Caco-2 (cell line): ENCODE data around the gene KLF15. TPM values are rescaled to one million over a fixed set of nuclear protein-coding genes. Genes with fewer than 3 reads are reported as not detected.
"Not testable (repeated sequence)": the region's sequence is repeated elsewhere in the genome, so short reads cannot be mapped to it uniquely, and the experiment has no call there.

Source experiments
- BruUV-seq: library from RNA; stranded (reverse); fragments of 400-500 nt; replicated peaks from 2 replicates; lab custom pipeline; 2021; lab: Mats Ljungman, UMichigan
- CTCF ChIA-PET: fragments of 300-600 bp; sonication (Branson Sonifier 250); formaldehyde crosslinking; loops from one replicate; lab custom pipeline; 2022; ENCODE audit warnings: antibody characterized with exemption; lab: Charles Lee
- POLR2A ChIA-PET: fragments of 300-600 bp; sonication (Branson Sonifier 250); formaldehyde crosslinking; loops from one replicate; lab custom pipeline; 2022; ENCODE audit warnings: antibody characterized with exemption; lab: Charles Lee
- DNase-seq, 2 experiments: peaks; one replicate each; pipeline versions ENCODE4 v3.0.0 to v3.0.0-alpha.2; 2020 to 2022
- H3K27me3 ChIP-seq: replicated peaks from 2 replicates; pipeline ENCODE4 v1.6.0; 2011; ENCODE audit warnings: low read length; ENCODE audit not compliant: control insufficient read depth, insufficient read depth
- H3K36me3 ChIP-seq: 2 replicates; pipeline ENCODE4 v1.5.1; 2011; ENCODE audit warnings: low read length; ENCODE audit not compliant: control insufficient read depth, insufficient read depth
- H3K4me1 ChIP-seq: fragments of 250-450 bp; sonication (Bioruptor Pico); 2 replicates; pipeline ENCODE4 v1.5.1; 2020; ENCODE audit warnings: mild to moderate bottlenecking
- H3K4me3 ChIP-seq: 2 replicates; pipeline ENCODE4 v1.5.1; 2011; ENCODE audit warnings: low read depth, mild to moderate bottlenecking, control low read depth, low read length
- H3K9me3 ChIP-seq: fragments of 250-450 bp; sonication (Bioruptor Pico); 2 replicates; pipeline ENCODE4 v1.5.1; 2020; ENCODE audit warnings: mild to moderate bottlenecking, moderate library complexity
- H3K27ac Mint-ChIP-seq: one replicate; pipeline ENCODE4 v1.8.0; 2022; ENCODE audit warnings: mixed read lengths; ENCODE audit not compliant: unreplicated experiment
- H3K27me3 Mint-ChIP-seq: one replicate; pipeline ENCODE4 v1.8.0; 2022; ENCODE audit warnings: mixed read lengths; ENCODE audit not compliant: insufficient read depth, unreplicated experiment
- H3K36me3 Mint-ChIP-seq: one replicate; pipeline ENCODE4 v1.8.0; 2022; ENCODE audit warnings: mild to moderate bottlenecking, mixed read lengths; ENCODE audit not compliant: insufficient read depth, unreplicated experiment
- H3K4me1 Mint-ChIP-seq: one replicate; pipeline ENCODE4 v1.8.0; 2022; ENCODE audit warnings: low read depth, mixed read lengths; ENCODE audit not compliant: unreplicated experiment
- H3K4me3 Mint-ChIP-seq: one replicate; pipeline ENCODE4 v1.8.0; 2022; ENCODE audit warnings: mild to moderate bottlenecking, moderate library complexity, mixed read lengths; ENCODE audit not compliant: unreplicated experiment
- H3K9me3 Mint-ChIP-seq: one replicate; pipeline ENCODE4 v1.8.0; 2022; ENCODE audit warnings: mixed read lengths; ENCODE audit not compliant: unreplicated experiment
- CTCF ChIP-seq, 2 experiments: fragments of 200-600 bp in 1 of 2; IDR thresholded peaks; 1 replicate in 1 of 2; 2 replicates in 1 of 2; pipeline versions ENCODE4 v1.5.1 to v1.8.0; 2011 to 2022; ENCODE audit warnings: antibody characterized with exemption in 1 of 2, control low read depth in 1 of 2, inconsistent platforms in 1 of 2, low read depth in 1 of 2, low read length in 1 of 2, mild to moderate bottlenecking in 1 of 2, moderate library complexity in 1 of 2; ENCODE audit not compliant: insufficient read depth in 1 of 2, severe bottlenecking in 1 of 2, unreplicated experiment in 1 of 2
- intact Hi-C: fragments of 100-400 bp; cut with micrococcal nuclease; formaldehyde crosslinking; loops from one replicate; pipeline ENCODE4 v1.10.0; 2022; ENCODE audit not compliant: unreplicated experiment
- total RNA-seq: library from RNA; stranded (reverse); gene quantifications from 2 replicates; pipeline ENCODE4 v1.2.3, GENCODE V29; 2022

KLF15 gene
- total RNA-seq, 1 experiment from 2014 or later: 2.7 TPM

- Mint-ChIP-seq H3K4me1 (no peaks in the 10 kb centered on the region), H3K9me3 (no peaks in the 10 kb centered on the region), H3K27ac (no peak overlapping the region), H3K36me3 (no peaks in the 10 kb centered on the region), H3K27me3 (peaks cover 7% of the 10 kb centered on the region), H3K4me3 (no peak overlapping the region)
- ChIA-PET CTCF (no interaction called here), POLR2A (no interaction called here)
- no TSS peak for BruUV-seq
- Histone ChIP-seq H3K4me1 (no peaks in the 10 kb centered on the region), H3K4me3 (no peak overlapping the region), H3K36me3 (no peaks in the 10 kb centered on the region), H3K27me3 (no peaks in the 10 kb centered on the region; the same call in 1 of the 2 replicates), H3K9me3 (no peaks in the 10 kb centered on the region)
- intact Hi-C loops: no loop called here
- no peak for DNase-seq
- no peak for TF ChIP-seq CTCF (IDR thresholded peaks at IDR 0.05; ENCODE audit: insufficient read depth in 1 of 2, low read depth in 1 of 2, low read length in 1 of 2, severe bottlenecking in 1 of 2, unreplicated experiment in 1 of 2)
Measured at GRCh38 chr3:126338790-126339288, 18.4 kb downstream of the KLF15 start.

GRCh38 chr3:126337980-126338651 is 19.1 kb downstream of the KLF15 start:
- DNase-seq: no peak
- H3K4me1 Mint-ChIP-seq: no peaks in the 10 kb centered on the region
- H3K36me3 ChIP-seq: no peaks in the 10 kb centered on the region

GRCh38 chr3:126331812-126332336 is 25.3 kb downstream of the KLF15 start:
- H3K36me3 ChIP-seq, intact Hi-C loops, BruUV-seq, H3K4me1 ChIP-seq, POLR2A ChIA-PET, H3K27ac Mint-ChIP-seq, H3K4me3 Mint-ChIP-seq, H3K36me3 Mint-ChIP-seq, H3K4me3 ChIP-seq, H3K27me3 ChIP-seq, H3K4me1 Mint-ChIP-seq, H3K27me3 Mint-ChIP-seq, H3K9me3 ChIP-seq: not testable (repeated sequence)
- DNase-seq: peak in 1 of 2 experiments; percentile 22
- peaks cover 18% of the 10 kb centered on the region for H3K9me3 Mint-ChIP-seq
- CTCF ChIA-PET: interaction anchor here (0.6 kb wide), 1 partner anchor 736 kb away, joined by 12 read pairs; the partner anchor contains the start of gene OSBPL11

More at GRCh38 chr3:126337980-126338651, 19.1 kb downstream of the KLF15 start:
- no peaks in the 10 kb centered on the region for H3K9me3 ChIP-seq
- intact Hi-C loops: no loop called here
- Mint-ChIP-seq H3K9me3 (no peaks in the 10 kb centered on the region), H3K27ac (no peak overlapping the region), H3K4me3 (no peak overlapping the region), H3K36me3 (no peaks in the 10 kb centered on the region), H3K27me3 (peaks cover 7% of the 10 kb centered on the region)
- H3K4me3 ChIP-seq: no peak overlapping the region
- TF ChIP-seq CTCF (IDR thresholded peaks at IDR 0.05; ENCODE audit: insufficient read depth in 1 of 2, low read depth in 1 of 2, low read length in 1 of 2, severe bottlenecking in 1 of 2, unreplicated experiment in 1 of 2): no peak
- ChIA-PET POLR2A (no interaction called here), CTCF (no interaction called here)
- H3K4me1 ChIP-seq: no peaks in the 10 kb centered on the region
- H3K27me3 ChIP-seq: no peaks in the 10 kb centered on the region; the same call in 1 of the 2 replicates
- BruUV-seq: no TSS peak
